Measurements from ENCODE around the gene LNPK.
"Not testable (repeated sequence)": the region's sequence is repeated elsewhere in the genome, so short reads cannot be mapped to it uniquely, and the experiment has no call there.

The LNPK gene

GRCh38 chr2:176001281-176001915, 669 bp downstream of the LNPK start:
- no peak for TF ChIP-seq POLR2A (IDR thresholded peaks at IDR 0.05; ENCODE audit: low read length)
- no peak for TF ChIP-seq GATA1 (IDR thresholded peaks at IDR 0.05; ENCODE audit: low read depth, low read length)

GRCh38 chr2:175999283-175999819, 2.7 kb downstream of the LNPK start:
- DNase-seq: peak in 1 of 2 experiments; percentile 13
- no peak for TF ChIP-seq POLR2A (IDR thresholded peaks at IDR 0.05; ENCODE audit: low read length)
- no peak for TF ChIP-seq GATA1 (IDR thresholded peaks at IDR 0.05; ENCODE audit: low read depth, low read length)

More at GRCh38 chr2:176001281-176001915, 669 bp downstream of the LNPK start:
- peak; percentile 79 to 85 for DNase-seq

- DNase-seq: no peak
- TF ChIP-seq GATA1 (IDR thresholded peaks at IDR 0.05; ENCODE audit: low read depth, low read length) (no peak), POLR2A (IDR thresholded peaks at IDR 0.05; ENCODE audit: low read length) (no peak)
These were observed 12.0 kb downstream of the LNPK start for GRCh38 chr2:175990099-175990498.

DNA sequence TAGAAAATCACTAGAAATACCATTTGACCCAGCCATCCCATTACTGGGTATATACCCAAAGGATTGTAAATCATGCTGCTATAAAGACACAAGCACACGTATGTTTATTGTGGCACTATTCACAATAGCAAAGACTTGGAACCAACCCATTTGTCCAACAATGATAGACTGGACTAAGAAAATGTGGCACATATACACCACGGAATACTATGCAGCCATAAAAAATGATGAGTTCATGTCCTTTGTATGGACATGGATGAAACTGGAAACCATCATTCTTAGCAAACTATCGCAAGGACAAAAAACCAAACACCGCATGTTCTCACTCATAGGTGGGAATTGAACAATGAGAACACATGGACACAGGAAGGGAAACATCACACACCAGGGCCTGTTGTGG, 14.9 kb downstream of the LNPK start:
- not testable (repeated sequence) for DNase-seq

DNA sequence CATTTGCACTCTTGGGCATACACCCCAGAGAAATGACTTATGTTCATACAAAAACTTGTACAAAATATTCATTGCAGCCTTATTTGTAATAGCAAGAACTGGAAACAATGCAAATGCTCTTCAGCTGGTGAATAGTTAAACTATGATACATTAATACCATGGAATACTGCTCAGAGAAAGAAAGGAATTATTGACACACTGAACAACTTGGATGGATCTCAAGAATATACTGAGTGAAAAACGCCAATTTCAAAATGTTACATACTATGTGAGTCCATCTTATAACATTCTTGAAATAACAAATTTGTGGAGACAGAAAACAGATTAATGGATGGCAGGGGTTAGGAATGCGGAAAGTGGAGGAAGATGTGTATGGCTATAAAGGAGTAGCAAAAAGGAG, 17.2 kb downstream of the LNPK start:
- TF ChIP-seq POLR2A (IDR thresholded peaks at IDR 0.05; ENCODE audit: low read length): no peak
- no peak for DNase-seq

GRCh38 chr2:175981551-175981950, 20.5 kb downstream of the LNPK start:
- TF ChIP-seq GATA1 (IDR thresholded peaks at IDR 0.05; ENCODE audit: low read depth, low read length) (no peak), POLR2A (IDR thresholded peaks at IDR 0.05; ENCODE audit: low read length) (no peak)
- no peak for DNase-seq

DNA sequence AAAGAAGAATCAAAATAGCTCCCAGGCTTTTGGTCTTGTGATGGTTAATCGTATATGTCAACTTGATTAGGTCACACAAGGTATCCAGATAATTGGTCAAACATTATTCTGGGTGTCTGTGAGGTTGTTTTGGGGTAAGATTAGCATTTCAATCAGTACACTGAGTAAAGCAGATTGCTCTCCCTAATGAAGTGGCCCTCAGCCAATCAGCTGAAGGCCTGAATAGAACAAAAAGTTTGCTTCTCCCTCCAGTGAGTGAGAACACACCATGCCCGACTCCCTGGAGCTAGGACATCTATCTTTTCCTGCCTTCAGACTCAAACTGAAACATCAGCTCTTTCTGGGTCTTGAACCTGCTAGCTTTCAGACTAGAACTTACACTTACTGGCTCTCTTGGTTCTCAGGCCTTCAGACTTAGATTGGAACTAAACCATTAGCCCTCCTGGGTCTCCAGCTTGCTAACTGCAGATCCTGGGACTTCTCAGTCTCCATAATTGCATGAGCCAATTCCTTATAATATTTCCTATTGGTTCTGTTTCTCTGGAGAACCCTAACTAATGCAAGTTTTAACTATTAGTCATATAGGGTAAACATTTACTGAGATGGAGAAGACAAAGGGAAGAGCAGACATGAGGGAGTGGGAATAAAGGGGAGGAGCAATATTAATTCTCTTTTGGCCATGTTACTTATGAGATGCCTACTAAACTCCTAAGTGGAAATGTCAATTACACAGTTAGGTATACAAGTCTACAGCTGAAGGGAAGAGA, 25.5 kb downstream of the LNPK start:
- TF ChIP-seq POLR2A (IDR thresholded peaks at IDR 0.05; ENCODE audit: low read length) (no peak), GATA1 (IDR thresholded peaks at IDR 0.05; ENCODE audit: low read depth, low read length) (no peak)
- no peak for DNase-seq

GRCh38 chr2:175973373-175973772, 28.7 kb downstream of the LNPK start:
- TF ChIP-seq GATA1 (IDR thresholded peaks at IDR 0.05; ENCODE audit: low read depth, low read length) (no peak), POLR2A (IDR thresholded peaks at IDR 0.05; ENCODE audit: low read length) (no peak)

GRCh38 chr2:175966839-175967238, 35.2 kb downstream of the LNPK start:
- TF ChIP-seq GATA1 (IDR thresholded peaks at IDR 0.05; ENCODE audit: low read depth, low read length) (no peak), POLR2A (IDR thresholded peaks at IDR 0.05; ENCODE audit: low read length) (no peak)
- DNase-seq: no peak

More at GRCh38 chr2:175973373-175973772, 28.7 kb downstream of the LNPK start:
- DNase-seq: no peak

DNA sequence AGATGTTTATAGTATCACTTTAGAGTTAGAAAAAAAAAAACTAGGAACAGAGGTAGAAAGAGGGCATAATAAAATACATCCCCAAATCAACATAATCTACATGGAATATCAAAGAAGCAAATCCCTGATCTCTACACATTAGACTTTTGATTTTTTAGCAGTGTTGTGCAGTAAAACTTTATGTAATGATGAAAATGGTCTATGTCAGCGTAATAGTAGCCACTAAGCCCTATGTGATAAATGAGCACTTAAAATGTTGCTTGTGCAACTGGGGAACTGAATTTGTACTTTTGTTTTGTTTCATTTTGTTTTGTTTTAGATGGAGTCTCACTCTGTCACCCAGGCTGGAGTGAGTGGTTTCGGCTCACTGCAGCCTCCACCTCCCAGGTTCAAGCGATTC, 36.3 kb downstream of the LNPK start:
- no peak for DNase-seq
- TF ChIP-seq GATA1 (IDR thresholded peaks at IDR 0.05; ENCODE audit: low read depth, low read length): no peak
- TF ChIP-seq POLR2A (IDR thresholded peaks at IDR 0.05; ENCODE audit: low read length): no peak

- no peak for TF ChIP-seq GATA1 (IDR thresholded peaks at IDR 0.05; ENCODE audit: low read depth, low read length)
- TF ChIP-seq POLR2A (IDR thresholded peaks at IDR 0.05; ENCODE audit: low read length): no peak
- peak; percentile 11 to 31 for DNase-seq
These were observed 37.9 kb downstream of the LNPK start for GRCh38 chr2:175964195-175964594.

DNA sequence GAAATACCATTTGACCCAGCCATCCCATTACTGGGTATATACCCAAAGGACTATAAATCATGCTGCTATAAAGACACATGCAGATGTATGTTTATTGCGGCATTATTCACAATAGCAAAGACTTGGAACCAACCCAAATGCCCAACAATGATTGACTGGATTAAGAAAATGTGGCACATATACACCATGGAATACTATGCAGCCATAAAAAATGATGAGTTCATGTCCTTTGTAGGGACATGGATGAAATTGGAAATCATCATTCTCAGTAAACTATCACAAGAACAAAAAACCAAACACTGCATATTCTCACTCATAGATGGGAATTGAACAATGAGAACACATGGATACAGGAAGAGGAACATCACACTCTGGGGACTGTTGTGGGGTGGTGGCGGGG, 38.9 kb downstream of the LNPK start:
- DNase-seq: not testable (repeated sequence)

GRCh38 chr2:175957845-175958244, 44.2 kb downstream of the LNPK start:
- no peak for TF ChIP-seq GATA1 (IDR thresholded peaks at IDR 0.05; ENCODE audit: low read depth, low read length)
- no peak for TF ChIP-seq POLR2A (IDR thresholded peaks at IDR 0.05; ENCODE audit: low read length)
- DNase-seq: no peak

GRCh38 chr2:175955136-175955535, 46.9 kb downstream of the LNPK start:
- DNase-seq: peak in 1 of 2 experiments; percentile 7
- TF ChIP-seq POLR2A (IDR thresholded peaks at IDR 0.05; ENCODE audit: low read length) (no peak), GATA1 (IDR thresholded peaks at IDR 0.05; ENCODE audit: low read depth, low read length) (no peak)

GRCh38 chr2:175950512-175950911, 51.6 kb downstream of the LNPK start:
- TF ChIP-seq POLR2A (IDR thresholded peaks at IDR 0.05; ENCODE audit: low read length) (no peak), GATA1 (IDR thresholded peaks at IDR 0.05; ENCODE audit: low read depth, low read length) (no peak)
- DNase-seq: no peak

Data from erythroblast (primary cell).